Activated gamma-delta T cell treated with Interleukin-2 at 50 U/mL for 16 hours (primary cell): ENCODE data around the gene GZMM.

Experiments
- DNase-seq: peaks from one replicate; pipeline ENCODE4 v3.0.0-alpha.2; 2020

The GZMM gene

GRCh38 chr19:543910-544608 is at the start of gene GZMM:
TSS of gene GZMM (plus strand) at chr19:544053. CDS start at chr19:544072, 19 bp downstream.
- peak; percentile 81 for DNase-seq

- no peak for DNase-seq
Observed at GRCh38 chr19:494171-495080, 49.4 kb upstream of the GZMM start.

GRCh38 chr19:495081-495401 is 48.8 kb upstream of the GZMM start:
- DNase-seq: no peak

GRCh38 chr19:495402-496111 is 48.3 kb upstream of the GZMM start:
- DNase-seq: no peak

- no peak for DNase-seq
Observed at GRCh38 chr19:496112-496665, 47.7 kb upstream of the GZMM start, which contains the start of gene MADCAM1. TSS of gene MADCAM1 (plus strand) at chr19:496486. CDS start at chr19:496500, 14 bp downstream.

GRCh38 chr19:496986-497385 is 46.9 kb upstream of the GZMM start:
- DNase-seq: no peak

- no peak for DNase-seq
Observed at GRCh38 chr19:497491-497868, 46.4 kb upstream of the GZMM start.

- DNase-seq: no peak
Observed at GRCh38 chr19:497869-498510, 45.9 kb upstream of the GZMM start.

GRCh38 chr19:498511-498891 is 45.4 kb upstream of the GZMM start:
- no peak for DNase-seq

GRCh38 chr19:498977-499623 is 44.8 kb upstream of the GZMM start:
- DNase-seq: no peak

GRCh38 chr19:501646-502045 is 42.2 kb upstream of the GZMM start:
- DNase-seq: no peak

GRCh38 chr19:504616-505015 is 39.2 kb upstream of the GZMM start:
- DNase-seq: no peak

GRCh38 chr19:506404-507285 is 37.2 kb upstream of the GZMM start:
- peak; percentile 93 for DNase-seq

- peak; percentile 83 for DNase-seq
Observed at GRCh38 chr19:507286-508203, 36.3 kb upstream of the GZMM start, which contains the start of gene TPGS1. TSS of gene TPGS1 (plus strand) at chr19:507497. CDS start at chr19:507507, 10 bp downstream.

- no peak for DNase-seq
Observed at GRCh38 chr19:508204-509150, 35.4 kb upstream of the GZMM start.

- peak; percentile 93 for DNase-seq
Observed at GRCh38 chr19:510606-511100, 33.2 kb upstream of the GZMM start.

- peak; percentile 84 for DNase-seq
Observed at GRCh38 chr19:511101-511851, 32.6 kb upstream of the GZMM start.
